ENCODE measurements around the gene UCP1. TPM values are rescaled to one million over a fixed set of nuclear protein-coding genes. Genes with fewer than 3 reads are reported as not detected.

Gene UCP1
- polyA plus RNA-seq, 1 donor (not counting 4 experiments of a cell fraction or from before 2014, with no cell fraction given): not detected

Small RNAs within 50 kb of the gene (small RNA-seq; reads per million reads assigned to genes)
- 0 reads per million in 3 experiments for gene AC108019.1 (ENCODE audit: insufficient read length in 3 of 3, low read depth in 3 of 3, low replicate concordance in 1 of 3)
- gene RN7SL152P (ENCODE audit: insufficient read length in 3 of 3, low read depth in 3 of 3, low replicate concordance in 1 of 3): 0 reads per million in 3 experiments

Other genes starting within 250 kb of the UCP1 start
- gene SCOC, start 195.3 kb downstream of the UCP1 start, polyA plus RNA-seq: 47.2 to 92.1 TPM (median 49.9 TPM) in 3 replicates
- not detected in 3 replicates for gene CLGN, start 141.3 kb downstream of the UCP1 start, polyA plus RNA-seq
- gene MGAT4D, start 70.7 kb downstream of the UCP1 start, polyA plus RNA-seq: not detected in 3 replicates
- 11.8 to 21.9 TPM (median 15.1 TPM) in 3 replicates for gene ELMOD2, start 44.8 kb downstream of the UCP1 start, polyA plus RNA-seq
- gene TBC1D9, start 187.4 kb upstream of the UCP1 start, polyA plus RNA-seq: 9.0 to 14.7 TPM (median 11.6 TPM) in 3 replicates

Data from keratinocyte (primary cell).